ENCODE results near the gene MYO15B.

Gene MYO15B

GRCh38 chr17:75646638-75646992 lies 59.0 kb downstream of the MYO15B start:
- no peak for TF ChIP-seq GATA3 (IDR thresholded peaks at IDR 0.05; ENCODE audit: low read depth, low read length)
- TF ChIP-seq GATA2 (IDR thresholded peaks at IDR 0.05; ENCODE audit: low read depth, low read length), result no peak

- TF ChIP-seq GATA2 (IDR thresholded peaks at IDR 0.05; ENCODE audit: low read depth, low read length) (no peak), GATA3 (IDR thresholded peaks at IDR 0.05; ENCODE audit: low read depth, low read length) (no peak)
These were observed 59.5 kb downstream of the MYO15B start for GRCh38 chr17:75647061-75647460.

GRCh38 chr17:75647921-75648320 lies 60.3 kb downstream of the MYO15B start:
- TF ChIP-seq GATA3 (IDR thresholded peaks at IDR 0.05; ENCODE audit: low read depth, low read length) (no peak), GATA2 (IDR thresholded peaks at IDR 0.05; ENCODE audit: low read depth, low read length) (no peak)

- TF ChIP-seq GATA3 (IDR thresholded peaks at IDR 0.05; ENCODE audit: low read depth, low read length) (no peak), GATA2 (IDR thresholded peaks at IDR 0.05; ENCODE audit: low read depth, low read length) (no peak)
These were observed 62.1 kb downstream of the MYO15B start for GRCh38 chr17:75649687-75650086.

- TF ChIP-seq GATA3 (IDR thresholded peaks at IDR 0.05; ENCODE audit: low read depth, low read length), result no peak
- TF ChIP-seq GATA2 (IDR thresholded peaks at IDR 0.05; ENCODE audit: low read depth, low read length), result no peak
These were observed 63.3 kb downstream of the MYO15B start for GRCh38 chr17:75650874-75651273.

GRCh38 chr17:75652341-75652740 lies 64.7 kb downstream of the MYO15B start:
- TF ChIP-seq GATA2 (IDR thresholded peaks at IDR 0.05; ENCODE audit: low read depth, low read length) (no peak), GATA3 (IDR thresholded peaks at IDR 0.05; ENCODE audit: low read depth, low read length) (no peak)

- TF ChIP-seq GATA3 (IDR thresholded peaks at IDR 0.05; ENCODE audit: low read depth, low read length) (no peak), GATA2 (IDR thresholded peaks at IDR 0.05; ENCODE audit: low read depth, low read length) (no peak)
These were observed 65.4 kb downstream of the MYO15B start for GRCh38 chr17:75652934-75653549.

GRCh38 chr17:75654176-75654575 lies 66.6 kb downstream of the MYO15B start:
- TF ChIP-seq GATA2 (IDR thresholded peaks at IDR 0.05; ENCODE audit: low read depth, low read length), result no peak
- TF ChIP-seq GATA3 (IDR thresholded peaks at IDR 0.05; ENCODE audit: low read depth, low read length), result no peak

GRCh38 chr17:75658237-75658636 lies 70.6 kb downstream of the MYO15B start:
- no peak for TF ChIP-seq GATA3 (IDR thresholded peaks at IDR 0.05; ENCODE audit: low read depth, low read length)
- TF ChIP-seq GATA2 (IDR thresholded peaks at IDR 0.05; ENCODE audit: low read depth, low read length), result no peak

GRCh38 chr17:75661531-75661930 lies 73.9 kb downstream of the MYO15B start:
- TF ChIP-seq GATA2 (IDR thresholded peaks at IDR 0.05; ENCODE audit: low read depth, low read length) (no peak), GATA3 (IDR thresholded peaks at IDR 0.05; ENCODE audit: low read depth, low read length) (no peak)

- TF ChIP-seq GATA2 (IDR thresholded peaks at IDR 0.05; ENCODE audit: low read depth, low read length) (no peak), GATA3 (IDR thresholded peaks at IDR 0.05; ENCODE audit: low read depth, low read length) (no peak)
These were observed 74.9 kb downstream of the MYO15B start for GRCh38 chr17:75662511-75662910.

- TF ChIP-seq GATA2 (IDR thresholded peaks at IDR 0.05; ENCODE audit: low read depth, low read length), result no peak
- no peak for TF ChIP-seq GATA3 (IDR thresholded peaks at IDR 0.05; ENCODE audit: low read depth, low read length)
These were observed 76.5 kb downstream of the MYO15B start for GRCh38 chr17:75664099-75664549.

- TF ChIP-seq GATA2 (IDR thresholded peaks at IDR 0.05; ENCODE audit: low read depth, low read length) (no peak), GATA3 (IDR thresholded peaks at IDR 0.05; ENCODE audit: low read depth, low read length) (no peak)
These were observed 78.4 kb downstream of the MYO15B start for GRCh38 chr17:75665981-75666380.

GRCh38 chr17:75666959-75667790 lies 79.6 kb downstream of the MYO15B start, which contains the start of the genes RECQL5 and SAP30BP:
TSS of gene RECQL5 (minus strand) at chr17:75667154. CDS start at chr17:75666557, 597 bp downstream.
TSS of gene SAP30BP (plus strand) at chr17:75667338. CDS start at chr17:75667373, 35 bp downstream.
- TF ChIP-seq GATA2 (IDR thresholded peaks at IDR 0.05; ENCODE audit: low read depth, low read length) (no peak; the same call in 1 of the 2 replicates), GATA3 (IDR thresholded peaks at IDR 0.05; ENCODE audit: low read depth, low read length) (no peak)

GRCh38 chr17:75667825-75668224 lies 80.2 kb downstream of the MYO15B start:
- no peak for TF ChIP-seq GATA2 (IDR thresholded peaks at IDR 0.05; ENCODE audit: low read depth, low read length)
- TF ChIP-seq GATA3 (IDR thresholded peaks at IDR 0.05; ENCODE audit: low read depth, low read length), result no peak

Data from SH-SY5Y (cell line).